ENCODE data around the gene TXNIP. TPM values are rescaled to one million over a fixed set of nuclear protein-coding genes. Genes with fewer than 3 reads are reported as not detected.

TXNIP gene
- total RNA-seq, 1 donor from 2014 or later, result 9.0 TPM

DNA sequence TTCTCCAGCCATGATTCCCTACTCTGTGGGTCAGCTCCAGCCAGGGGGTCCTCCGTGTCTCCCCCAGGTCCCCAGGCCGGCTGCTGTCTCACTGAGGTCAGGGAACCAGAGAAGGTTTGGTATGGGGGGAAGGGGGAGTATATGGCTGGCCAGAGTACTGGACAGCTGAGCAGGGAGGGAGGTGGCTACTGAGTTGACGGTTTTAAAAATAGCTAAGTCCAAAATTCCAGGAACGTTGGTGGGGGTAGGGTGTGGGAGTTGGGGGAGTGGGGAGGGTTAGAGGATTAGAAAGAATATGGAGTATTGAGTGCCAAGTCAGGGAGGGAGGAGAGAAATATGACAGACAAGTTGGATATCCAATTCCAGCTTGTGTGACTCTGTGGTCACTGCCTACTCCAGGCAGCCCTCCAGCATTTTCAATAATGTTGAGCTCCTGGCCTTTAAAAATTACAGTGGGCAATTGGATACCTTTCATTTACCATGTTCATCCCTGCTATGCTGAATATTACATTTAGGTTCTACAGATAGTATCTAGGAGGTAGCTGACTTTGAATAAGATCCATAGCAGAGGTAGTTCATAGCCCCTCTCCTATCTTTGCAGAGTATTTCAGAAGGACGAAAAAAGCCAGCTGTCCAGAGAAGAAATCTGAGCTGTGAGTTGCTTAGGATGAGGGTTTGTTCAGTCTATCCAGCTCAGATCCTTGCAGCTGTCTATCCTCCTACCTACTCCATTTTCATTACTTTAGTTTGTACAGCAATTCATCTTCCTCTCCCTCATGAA lies 25.4 kb upstream of the TXNIP start, which contains the start of gene HJV:
Gene HJV, minus strand, starts transcription at position 114 of the 781 bp plus-strand sequence. CDS start 1,504 bp downstream, outside the sequence.
- TF ChIP-seq, protein P1, sequence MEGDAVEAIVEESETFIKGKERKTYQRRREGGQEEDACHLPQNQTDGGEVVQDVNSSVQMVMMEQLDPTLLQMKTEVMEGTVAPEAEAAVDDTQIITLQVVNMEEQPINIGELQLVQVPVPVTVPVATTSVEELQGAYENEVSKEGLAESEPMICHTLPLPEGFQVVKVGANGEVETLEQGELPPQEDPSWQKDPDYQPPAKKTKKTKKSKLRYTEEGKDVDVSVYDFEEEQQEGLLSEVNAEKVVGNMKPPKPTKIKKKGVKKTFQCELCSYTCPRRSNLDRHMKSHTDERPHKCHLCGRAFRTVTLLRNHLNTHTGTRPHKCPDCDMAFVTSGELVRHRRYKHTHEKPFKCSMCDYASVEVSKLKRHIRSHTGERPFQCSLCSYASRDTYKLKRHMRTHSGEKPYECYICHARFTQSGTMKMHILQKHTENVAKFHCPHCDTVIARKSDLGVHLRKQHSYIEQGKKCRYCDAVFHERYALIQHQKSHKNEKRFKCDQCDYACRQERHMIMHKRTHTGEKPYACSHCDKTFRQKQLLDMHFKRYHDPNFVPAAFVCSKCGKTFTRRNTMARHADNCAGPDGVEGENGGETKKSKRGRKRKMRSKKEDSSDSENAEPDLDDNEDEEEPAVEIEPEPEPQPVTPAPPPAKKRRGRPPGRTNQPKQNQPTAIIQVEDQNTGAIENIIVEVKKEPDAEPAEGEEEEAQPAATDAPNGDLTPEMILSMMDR (IDR thresholded peaks at IDR 0.05; ENCODE audit: insufficient read depth, low read length, severe bottlenecking), result no peak
- no peak within 1 kb of the TSS for H3K4me3 ChIP-seq (ENCODE audit: low read depth, low read length)
- FAIRE-seq (no peak), DNase-seq (ENCODE audit: low read depth) (no peak)
- H3K27me3 ChIP-seq (ENCODE audit: control insufficient read depth, insufficient read depth, low read length), result peaks cover 23% of the 10 kb centered on the region
- H3K36me3 ChIP-seq (ENCODE audit: control insufficient read depth, insufficient read depth, low read length), result no peaks in the 10 kb centered on the region

DNA sequence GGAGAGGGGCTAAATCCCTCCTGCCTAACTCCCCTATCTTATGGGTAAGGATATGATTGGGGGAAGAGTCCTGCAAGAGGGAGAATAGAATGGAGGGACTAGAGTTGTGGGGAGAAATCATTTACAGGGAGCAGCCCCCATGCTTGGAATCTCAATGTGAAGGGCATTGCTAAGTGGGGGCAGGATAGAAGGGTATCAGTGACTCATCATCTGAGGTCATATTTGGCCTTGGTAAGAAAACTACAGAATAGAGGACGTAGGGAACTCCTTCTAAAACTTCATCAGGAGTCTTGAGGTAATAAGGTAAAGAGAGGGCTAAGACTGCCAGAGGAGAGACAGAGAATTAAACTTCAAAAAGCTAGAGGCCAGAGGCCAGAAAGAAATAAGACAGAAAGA lies 24.7 kb upstream of the TXNIP start:
- H3K4me3 ChIP-seq (ENCODE audit: low read depth, low read length), result no peak overlapping the region
- FAIRE-seq (no peak), DNase-seq (ENCODE audit: low read depth) (no peak)
- H3K36me3 ChIP-seq (ENCODE audit: control insufficient read depth, insufficient read depth, low read length), result no peaks in the 10 kb centered on the region
- H3K27me3 ChIP-seq (ENCODE audit: control insufficient read depth, insufficient read depth, low read length), result peaks cover 23% of the 10 kb centered on the region
- TF ChIP-seq, protein P1 (IDR thresholded peaks at IDR 0.05; ENCODE audit: insufficient read depth, low read length, severe bottlenecking), result no peak

DNA sequence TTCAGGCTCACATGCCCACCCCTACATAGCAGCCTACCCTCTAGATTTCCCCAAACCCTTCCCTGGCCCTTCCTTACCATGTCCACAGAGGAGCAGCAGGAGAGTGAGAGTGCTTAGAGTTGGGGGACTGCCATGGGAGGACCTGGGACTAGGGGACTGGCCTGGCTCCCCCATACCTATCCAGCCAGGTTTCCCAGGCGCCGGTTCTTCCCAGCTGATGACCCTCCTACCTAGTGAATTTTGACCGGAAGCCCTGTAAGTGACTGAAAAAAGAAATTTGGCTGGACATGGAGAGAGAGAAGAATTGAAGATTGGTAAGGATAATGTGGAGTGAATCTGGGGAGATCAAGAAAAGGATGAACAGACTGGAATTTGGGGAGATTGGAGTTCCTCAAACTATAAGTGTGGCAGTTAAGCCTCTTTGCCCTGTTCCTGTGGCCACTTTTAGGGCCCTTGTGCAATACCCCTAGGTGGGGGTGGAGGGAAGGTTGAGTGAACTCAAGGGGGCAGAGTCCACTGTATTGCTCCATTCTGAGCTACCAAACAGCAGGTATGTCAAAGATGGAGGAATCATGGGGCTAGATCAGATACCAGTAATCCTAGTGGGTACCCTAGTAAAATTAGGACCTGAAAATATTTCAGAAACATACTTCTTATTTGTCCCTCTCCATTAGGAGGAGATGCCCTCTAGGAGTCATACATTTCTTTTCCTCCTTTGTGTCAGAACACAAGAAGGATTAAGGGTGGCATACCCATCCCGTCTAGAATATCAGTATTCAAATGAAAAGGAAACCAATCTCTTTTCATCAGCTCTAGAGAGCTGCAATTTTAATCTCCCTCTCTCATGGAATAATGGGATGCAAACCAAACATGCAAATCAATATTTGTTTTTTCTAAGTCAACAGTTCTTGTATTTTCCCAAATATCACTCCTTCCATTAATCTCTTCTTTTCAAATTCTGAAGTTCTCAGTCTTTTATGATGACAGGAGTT lies 24.0 kb upstream of the TXNIP start:
- no peak overlapping the region for H3K4me3 ChIP-seq (ENCODE audit: low read depth, low read length)
- no peak for FAIRE-seq
- peaks cover 23% of the 10 kb centered on the region for H3K27me3 ChIP-seq (ENCODE audit: control insufficient read depth, insufficient read depth, low read length)
- TF ChIP-seq, protein P1 (IDR thresholded peaks at IDR 0.05; ENCODE audit: insufficient read depth, low read length, severe bottlenecking), result no peak
- no peak for DNase-seq (ENCODE audit: low read depth)
- no peaks in the 10 kb centered on the region for H3K36me3 ChIP-seq (ENCODE audit: control insufficient read depth, insufficient read depth, low read length)

DNA sequence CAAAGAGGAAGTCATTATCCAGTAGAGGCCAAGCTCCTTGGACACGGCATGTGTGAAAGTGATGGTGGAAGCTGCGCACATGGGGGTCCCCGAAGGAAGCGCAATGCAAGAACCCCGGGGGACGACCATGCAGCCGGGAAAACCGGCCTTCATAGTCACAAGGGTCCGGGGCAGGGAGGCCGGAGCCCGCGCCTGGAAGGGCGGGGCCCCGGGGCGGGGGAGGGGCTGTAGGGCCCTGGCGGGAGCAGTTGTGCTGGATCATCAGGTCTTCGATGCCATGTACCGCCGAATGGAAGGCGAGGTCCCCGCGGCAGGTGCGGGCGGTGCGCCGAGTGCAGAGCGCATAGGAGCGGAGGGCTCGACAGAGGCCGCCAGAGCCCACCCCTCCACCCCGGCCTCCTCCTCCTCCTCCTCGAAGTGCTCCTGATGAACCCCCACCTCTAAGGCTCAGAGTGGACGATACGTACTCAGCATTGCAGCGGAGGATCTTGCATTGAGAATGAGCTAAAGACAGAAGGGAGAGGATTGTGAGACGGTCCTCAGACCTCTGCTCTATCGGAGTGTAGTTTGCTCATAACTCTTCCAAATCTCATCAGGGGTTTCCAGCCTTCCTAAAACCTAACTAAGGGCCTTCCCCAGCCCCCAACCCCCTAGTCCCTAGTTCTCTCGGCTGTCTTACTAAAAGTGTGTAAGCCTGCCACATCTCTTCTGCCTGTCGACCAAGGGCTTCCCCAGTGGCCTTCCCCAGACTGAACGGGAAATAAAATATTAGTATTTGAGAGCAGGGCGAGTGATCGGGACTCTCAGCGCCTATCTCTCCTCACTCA lies 23.1 kb upstream of the TXNIP start:
- DNase-seq (ENCODE audit: low read depth) (no peak), FAIRE-seq (no peak)
- Histone ChIP-seq H3K36me3 (ENCODE audit: control insufficient read depth, insufficient read depth, low read length) (no peaks in the 10 kb centered on the region), H3K4me3 (ENCODE audit: low read depth, low read length) (no peak overlapping the region), H3K27me3 (ENCODE audit: control insufficient read depth, insufficient read depth, low read length) (peaks cover 23% of the 10 kb centered on the region)
- TF ChIP-seq, protein P1 (IDR thresholded peaks at IDR 0.05; ENCODE audit: insufficient read depth, low read length, severe bottlenecking), result no peak

DNA sequence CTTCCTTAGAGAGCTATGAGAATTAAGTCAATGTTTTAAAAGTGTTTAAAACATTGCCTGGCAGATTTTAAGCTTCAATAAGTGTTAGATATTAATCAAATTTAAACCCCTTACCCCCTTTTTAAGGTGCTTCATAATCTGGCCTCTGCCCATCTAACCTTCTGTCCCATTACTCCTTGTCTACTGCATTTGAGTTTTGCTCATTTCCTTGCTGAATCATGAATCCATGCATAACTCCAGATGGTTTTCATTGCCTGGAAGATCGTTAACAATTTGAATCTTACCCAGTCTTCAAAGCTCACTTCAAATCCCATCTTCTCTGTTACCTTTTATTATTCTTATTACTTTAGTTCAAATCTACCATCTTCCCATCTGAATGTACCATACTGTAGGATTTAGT lies 20.5 kb upstream of the TXNIP start:
- TF ChIP-seq, protein P1 (IDR thresholded peaks at IDR 0.05; ENCODE audit: insufficient read depth, low read length, severe bottlenecking), result no peak
- Histone ChIP-seq H3K36me3 (ENCODE audit: control insufficient read depth, insufficient read depth, low read length) (no peaks in the 10 kb centered on the region), H3K4me3 (ENCODE audit: low read depth, low read length) (no peak overlapping the region), H3K27me3 (ENCODE audit: control insufficient read depth, insufficient read depth, low read length) (peaks cover 22% of the 10 kb centered on the region)
- DNase-seq (ENCODE audit: low read depth), result no peak
- FAIRE-seq, result no peak

Measured in bronchial epithelial cell (primary cell).